ENCODE data around the gene LTO1.

LTO1 gene

DNA sequence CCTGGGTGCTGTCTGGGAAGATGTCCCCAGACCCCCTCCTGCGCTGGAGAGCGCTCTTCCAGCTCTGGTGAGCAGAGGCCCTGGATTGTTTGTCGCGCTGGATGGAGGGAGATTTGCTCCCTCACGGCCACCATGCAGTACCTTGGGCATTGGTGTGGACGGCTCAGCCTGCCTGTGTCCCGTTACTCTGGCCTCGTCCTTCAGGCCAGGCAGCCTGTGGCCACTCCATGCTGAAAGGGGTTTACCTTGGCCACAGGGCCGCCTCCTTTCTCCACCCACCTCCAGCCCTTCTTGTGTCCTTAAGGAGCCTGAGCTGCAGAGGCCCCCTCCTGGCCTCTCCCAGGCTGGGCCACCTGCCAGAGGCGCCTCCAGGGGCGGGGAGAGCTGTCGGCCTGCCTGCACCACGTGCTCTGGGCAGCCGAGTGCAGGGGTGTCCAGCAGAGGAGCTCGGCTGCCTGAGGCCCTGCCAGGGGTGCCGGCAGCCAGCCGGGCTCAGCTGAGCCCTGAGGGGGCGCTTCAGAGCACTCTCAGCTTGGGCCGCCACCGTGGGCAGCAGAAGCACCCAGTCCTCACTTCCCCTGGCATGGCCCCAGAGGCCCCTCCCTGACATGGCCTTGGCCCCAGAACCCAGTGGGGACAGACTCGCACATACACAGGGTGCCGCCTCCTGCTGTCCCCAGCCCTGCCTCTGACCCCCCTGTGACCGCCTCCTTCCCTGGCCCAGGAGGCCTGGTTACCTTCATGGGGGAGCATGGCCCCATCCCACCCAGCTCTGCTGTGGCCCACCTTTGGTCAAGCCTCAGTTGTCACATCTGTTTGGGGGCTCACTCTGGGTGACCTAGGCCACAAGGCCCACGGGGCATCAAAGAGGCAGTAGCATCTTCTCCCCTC is 30.8 kb downstream of the LTO1 start:
- peak; percentile 66 for DNase-seq

DNA sequence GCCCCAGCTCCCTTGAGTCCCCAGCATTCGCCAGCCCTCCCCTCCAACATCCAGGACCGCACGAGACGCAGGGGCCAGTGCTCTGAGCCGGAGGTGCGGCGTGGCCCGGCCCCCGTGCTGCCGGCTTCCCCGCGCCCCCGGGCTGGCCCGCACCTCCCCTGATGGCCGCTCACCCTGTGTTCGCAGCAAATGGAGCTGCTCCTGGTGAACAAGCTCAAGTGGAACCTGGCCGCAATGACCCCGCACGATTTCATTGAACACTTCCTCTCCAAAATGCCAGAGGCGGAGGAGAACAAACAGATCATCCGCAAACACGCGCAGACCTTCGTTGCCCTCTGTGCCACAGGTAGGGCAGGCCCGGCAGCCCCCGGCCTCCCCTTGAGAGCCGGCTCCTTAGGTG is 31.5 kb downstream of the LTO1 start:
- DNase-seq: no peak

DNA sequence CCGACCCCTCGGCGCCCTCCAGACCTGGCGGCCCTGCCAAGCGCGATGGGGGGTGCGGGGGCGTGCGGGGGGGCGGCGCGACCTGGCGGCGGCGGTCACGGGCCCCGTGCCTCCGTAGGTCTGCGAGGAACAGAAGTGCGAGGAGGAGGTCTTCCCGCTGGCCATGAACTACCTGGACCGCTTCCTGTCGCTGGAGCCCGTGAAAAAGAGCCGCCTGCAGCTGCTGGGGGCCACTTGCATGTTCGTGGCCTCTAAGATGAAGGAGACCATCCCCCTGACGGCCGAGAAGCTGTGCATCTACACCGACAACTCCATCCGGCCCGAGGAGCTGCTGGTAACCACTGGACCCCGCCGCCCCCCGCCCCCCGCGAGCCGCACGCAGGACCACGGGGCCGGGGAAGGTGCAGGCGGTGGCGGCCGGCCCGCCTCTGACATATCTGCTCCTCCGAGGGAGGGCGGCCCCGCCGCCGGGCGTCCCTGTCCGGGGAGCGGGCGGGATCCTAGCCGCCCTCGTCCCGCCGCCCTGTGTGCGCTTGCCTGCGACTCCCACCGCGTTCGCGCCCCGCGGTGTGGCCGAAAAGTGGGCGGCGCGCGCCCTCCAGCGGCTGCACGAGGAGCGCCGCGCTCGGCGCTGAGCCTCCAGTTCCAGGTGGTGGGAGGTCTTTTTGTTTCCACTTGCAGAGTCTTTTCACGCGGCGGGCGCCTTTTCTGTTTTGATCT is 32.1 kb downstream of the LTO1 start:
- DNase-seq: peak; percentile 41

DNA sequence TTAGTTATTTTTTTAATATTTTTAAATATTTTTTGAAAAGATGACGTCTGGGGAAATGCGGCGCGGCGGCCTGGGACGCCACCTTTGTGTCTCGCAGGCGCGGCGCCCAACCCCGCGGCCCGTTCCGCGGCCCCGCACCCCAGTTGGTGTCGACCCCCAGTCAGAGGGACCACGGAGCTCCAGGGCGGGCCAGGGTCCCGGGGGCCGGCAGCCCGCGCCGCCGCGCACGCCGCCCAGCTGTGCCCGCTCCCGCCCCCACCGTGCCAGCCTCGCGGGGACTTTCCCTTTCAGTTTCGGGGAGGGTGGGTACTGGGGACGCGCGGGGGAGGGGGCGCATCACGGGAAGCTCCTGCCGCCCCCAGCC is 32.6 kb downstream of the LTO1 start:
- no peak for DNase-seq

DNA sequence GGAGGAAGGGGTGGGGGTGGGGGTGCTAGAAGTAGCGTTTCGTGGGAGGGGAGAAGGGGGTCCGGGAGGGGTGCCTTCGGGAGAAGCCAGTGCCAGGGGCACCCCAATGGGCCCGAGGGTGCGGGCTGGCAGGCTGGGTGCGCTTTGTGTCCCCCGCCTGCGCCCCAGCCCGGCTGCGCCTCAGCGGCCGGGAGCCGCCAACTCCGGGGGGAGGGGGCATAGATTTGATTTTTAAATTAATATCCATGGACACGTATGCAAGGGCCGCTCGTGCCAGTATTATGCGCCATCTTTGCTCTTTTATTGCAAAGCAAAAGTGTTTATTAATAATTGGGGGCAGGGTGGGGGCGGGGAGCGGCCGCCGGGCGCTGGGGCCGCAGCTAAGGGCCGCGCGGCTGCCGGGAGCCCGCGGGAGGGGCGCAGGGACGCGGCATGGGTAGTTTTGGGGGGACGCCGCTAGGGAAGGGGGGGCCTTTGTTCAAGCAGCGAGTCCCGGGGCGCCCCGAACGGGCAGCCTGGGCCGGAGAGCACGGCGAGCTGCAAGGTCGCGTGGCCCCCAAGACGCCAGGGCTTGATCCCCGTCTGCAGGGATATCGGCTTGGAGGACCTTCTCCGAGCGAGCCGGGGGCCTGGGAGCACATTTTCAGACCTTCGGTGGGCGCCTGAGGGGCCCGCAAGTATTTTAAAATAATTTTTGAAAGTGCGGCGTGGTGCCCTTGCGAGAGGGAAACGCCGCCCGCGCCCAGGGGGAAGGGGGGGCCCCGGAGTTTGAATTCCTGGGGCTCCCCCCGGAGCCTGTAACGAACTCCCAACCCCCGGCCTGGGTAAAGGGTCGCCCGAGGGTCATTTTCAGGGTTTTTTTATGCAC is 33.2 kb downstream of the LTO1 start:
- DNase-seq: no peak

DNA sequence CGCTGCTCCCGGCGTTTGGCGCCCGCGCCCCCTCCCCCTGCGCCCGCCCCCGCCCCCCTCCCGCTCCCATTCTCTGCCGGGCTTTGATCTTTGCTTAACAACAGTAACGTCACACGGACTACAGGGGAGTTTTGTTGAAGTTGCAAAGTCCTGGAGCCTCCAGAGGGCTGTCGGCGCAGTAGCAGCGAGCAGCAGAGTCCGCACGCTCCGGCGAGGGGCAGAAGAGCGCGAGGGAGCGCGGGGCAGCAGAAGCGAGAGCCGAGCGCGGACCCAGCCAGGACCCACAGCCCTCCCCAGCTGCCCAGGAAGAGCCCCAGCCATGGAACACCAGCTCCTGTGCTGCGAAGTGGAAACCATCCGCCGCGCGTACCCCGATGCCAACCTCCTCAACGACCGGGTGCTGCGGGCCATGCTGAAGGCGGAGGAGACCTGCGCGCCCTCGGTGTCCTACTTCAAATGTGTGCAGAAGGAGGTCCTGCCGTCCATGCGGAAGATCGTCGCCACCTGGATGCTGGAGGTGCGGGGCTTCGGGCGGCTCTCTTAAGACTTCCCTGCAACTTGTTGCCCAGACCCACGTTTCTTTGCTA is 34.1 kb downstream of the LTO1 start, which contains the start of gene CCND1:
Gene CCND1, plus strand, starts transcription at position 162 of the 587 bp plus-strand sequence. Its CDS starts 158 bp downstream, at position 320.
- DNase-seq: peak; percentile 89

DNA sequence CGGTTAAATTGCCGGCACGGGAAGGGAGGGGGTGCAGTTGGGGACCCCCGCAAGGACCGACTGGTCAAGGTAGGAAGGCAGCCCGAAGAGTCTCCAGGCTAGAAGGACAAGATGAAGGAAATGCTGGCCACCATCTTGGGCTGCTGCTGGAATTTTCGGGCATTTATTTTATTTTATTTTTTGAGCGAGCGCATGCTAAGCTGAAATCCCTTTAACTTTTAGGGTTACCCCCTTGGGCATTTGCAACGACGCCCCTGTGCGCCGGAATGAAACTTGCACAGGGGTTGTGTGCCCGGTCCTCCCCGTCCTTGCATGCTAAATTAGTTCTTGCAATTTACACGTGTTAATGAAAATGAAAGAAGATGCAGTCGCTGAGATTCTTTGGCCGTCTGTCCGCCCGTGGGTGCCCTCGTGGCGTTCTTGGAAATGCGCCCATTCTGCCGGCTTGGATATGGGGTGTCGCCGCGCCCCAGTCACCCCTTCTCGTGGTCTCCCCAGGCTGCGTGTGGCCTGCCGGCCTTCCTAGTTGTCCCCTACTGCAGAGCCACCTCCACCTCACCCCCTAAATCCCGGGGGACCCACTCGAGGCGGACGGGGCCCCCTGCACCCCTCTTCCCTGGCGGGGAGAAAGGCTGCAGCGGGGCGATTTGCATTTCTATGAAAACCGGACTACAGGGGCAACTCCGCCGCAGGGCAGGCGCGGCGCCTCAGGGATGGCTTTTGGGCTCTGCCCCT is 34.7 kb downstream of the LTO1 start:
- no peak for DNase-seq

DNA sequence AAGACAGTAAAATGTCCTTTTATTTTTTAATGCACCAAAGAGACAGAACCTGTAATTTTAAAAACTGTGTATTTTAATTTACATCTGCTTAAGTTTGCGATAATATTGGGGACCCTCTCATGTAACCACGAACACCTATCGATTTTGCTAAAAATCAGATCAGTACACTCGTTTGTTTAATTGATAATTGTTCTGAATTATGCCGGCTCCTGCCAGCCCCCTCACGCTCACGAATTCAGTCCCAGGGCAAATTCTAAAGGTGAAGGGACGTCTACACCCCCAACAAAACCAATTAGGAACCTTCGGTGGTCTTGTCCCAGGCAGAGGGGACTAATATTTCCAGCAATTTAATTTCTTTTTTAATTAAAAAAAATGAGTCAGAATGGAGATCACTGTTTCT is 35.3 kb downstream of the LTO1 start:
- DNase-seq: no peak

DNA sequence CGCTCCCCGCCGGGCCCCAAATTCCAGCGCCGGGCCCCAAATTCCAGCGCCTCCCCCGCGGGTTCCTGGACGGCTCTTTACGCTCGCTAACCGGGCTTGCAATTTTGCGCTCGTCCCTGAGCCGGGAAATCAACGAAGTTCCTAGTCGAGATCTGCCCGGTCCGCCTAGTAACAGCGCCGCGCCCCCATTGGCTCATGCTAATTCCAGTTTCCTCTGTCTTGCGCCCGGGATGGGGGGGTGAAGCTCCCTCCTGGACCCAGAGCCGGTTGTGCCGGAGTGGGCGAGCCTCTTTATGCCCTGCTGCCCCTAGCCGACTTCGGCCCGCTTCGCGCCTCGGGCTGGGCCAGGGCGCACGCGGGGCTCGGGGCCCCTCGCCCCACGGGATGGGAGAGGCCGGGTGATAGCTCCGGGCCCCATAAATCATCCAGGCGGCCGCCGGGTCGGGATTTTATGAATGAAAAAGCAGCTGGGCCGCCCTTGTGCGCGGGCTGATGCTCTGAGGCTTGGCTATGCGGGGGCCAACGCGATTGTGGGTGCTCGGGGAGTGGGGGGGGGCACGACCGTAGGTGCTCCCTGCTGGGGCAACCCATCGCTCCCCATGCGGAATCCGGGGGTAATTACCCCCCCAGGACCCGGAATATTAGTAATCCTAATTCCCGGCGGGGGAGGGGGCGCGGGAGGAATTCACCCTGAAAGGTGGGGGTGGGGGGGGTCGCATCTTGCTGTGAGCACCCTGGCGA is 36.0 kb downstream of the LTO1 start:
- DNase-seq: peak; percentile 97

DNA sequence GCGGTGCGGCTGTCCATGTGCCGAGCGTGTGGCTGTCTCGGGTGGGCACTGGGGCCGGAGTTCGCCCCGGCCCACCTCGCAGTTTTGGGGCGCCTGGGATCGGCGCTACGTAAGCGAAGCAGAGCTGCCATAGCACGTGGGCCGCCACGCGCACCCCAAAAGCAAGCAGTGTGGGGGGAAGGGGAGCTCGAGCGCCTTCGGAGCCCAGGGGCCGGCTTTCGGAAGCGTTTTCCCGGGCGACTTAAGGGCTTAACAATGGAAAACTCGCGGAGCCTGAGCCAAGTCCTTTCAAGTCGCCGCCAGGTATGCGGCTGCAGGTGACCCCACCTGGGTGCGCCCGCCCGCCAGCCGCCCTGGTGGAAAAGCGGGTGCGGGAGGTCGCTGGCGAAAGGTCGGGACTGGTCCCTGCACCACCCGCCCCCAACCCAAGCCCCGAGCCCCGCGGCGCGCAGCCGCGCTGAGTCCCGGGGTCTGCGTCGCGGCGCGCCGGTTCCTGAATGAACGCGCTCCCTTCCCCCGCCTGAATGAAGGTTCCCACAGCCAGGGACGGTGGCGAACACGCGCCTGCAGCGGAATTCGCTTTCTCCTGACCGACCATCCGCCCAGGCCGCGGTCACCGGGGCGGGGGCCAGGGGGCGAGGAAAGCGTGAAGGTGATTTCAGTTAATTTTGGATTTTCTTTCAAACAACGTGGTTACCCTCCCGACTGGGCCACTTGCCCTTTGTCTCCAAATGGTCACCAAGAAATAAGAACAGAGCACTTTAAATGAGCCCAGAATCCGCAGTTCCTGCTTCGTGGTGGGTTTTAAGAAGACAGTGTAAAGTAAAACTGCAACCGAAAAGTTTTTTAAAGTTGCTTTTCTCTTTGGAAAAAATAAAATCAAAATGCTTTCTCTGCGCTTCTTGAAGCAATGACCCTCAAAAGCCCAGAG is 36.9 kb downstream of the LTO1 start:
- DNase-seq: no peak

DNA sequence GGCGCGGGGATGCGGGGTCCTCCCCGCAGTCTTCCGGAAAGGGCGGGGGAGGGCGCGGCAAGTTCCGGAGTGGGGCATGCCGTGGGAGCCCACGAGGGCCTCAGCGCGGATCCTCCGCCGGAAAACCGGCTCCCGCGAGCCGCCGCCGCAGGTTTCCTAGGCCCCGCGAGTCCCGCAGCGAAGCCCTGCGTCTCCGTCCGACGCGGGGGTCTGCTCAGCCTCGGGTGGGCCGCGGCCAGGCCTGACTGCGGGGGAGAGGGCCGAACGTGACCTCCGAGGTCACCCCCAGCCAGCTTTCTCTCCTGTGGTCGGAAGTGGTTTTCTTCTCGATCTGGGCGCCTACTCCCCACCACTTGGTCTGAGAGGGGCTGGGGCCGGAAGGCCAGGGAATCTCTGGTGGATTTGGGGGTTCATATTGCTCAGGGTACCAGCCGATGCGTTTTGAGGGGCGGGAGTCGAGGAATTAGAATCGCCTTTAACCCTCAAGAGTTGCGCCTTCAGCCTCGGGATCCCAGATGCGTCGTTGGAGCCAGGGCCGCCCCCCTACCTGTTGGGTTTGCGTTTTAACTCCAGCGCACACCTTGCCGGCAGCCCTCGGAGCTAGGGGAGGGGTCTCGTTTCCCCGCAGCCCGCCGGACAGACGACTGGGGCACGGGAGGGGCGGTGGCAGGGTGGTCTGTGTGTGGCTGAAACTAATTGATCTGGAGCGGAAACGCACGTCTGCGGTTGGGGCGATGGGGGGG is 37.8 kb downstream of the LTO1 start:
- DNase-seq: no peak

DNA sequence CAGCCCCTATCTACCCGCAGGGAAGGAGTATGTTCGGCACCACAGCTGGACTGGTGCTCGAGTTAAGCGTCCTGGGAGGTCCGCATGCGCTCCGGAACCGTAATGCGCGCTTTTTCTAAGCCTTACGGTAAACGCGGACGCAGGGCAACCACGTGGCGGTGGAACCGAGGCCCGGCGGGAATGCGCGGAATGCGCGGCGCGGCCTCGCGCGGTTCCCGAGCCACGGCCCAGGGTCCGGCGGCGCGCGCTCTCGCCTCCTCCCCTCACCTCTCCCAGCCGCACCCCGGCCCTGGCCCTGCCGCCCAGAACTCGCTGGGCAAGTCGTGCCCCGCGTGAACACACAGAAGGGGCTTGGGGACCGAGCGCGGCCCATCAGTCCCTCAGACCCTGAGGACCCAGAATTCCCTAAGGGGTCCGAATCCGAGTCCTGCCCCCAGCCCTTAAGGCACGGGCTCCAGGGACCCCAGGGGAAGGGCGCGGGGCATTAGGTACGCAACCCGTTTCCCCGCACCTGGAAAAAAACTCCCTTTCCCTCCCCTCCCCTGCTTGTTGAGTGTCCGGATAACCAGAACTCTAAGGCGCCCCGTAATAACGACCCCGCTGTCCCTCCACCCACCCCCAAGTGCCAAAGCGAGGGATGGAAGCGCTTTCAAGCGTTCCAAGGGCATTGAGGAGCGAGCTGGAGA is 38.5 kb downstream of the LTO1 start:
- peak; percentile 72 for DNase-seq

DNA sequence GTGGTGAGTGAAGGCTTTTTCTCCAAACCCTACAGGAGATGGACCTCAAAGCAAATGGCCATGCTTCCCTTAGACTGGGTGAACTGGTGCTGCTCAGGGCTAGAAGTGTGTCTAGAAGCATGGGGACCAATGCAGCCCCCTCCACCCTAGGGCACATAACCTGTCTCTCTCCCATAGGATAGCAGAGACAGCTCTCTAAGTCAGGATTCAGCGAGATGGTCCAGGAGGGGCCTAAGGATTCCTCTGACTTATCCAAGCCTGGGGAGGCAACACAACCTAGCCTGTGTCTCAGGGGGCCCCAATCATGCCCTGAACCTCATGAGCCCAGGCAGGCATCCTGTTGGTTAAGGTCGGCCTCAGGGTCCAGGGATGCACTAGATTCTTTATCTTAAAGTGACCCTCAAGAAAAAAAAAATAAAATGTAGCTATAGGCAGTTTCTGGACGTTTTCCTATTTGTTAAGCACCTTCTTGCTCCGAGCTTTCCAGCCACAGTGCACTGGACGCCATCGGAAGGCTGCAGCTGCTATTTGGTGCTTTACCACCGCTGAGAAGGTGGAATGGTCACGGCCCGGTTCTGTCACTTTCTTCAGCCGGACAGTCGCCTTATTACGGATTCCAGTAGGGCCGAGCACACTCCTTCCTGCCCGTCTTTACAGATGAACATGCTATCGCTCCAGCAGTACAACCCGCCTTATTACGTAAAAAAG is 39.2 kb downstream of the LTO1 start:
- DNase-seq: no peak

DNA sequence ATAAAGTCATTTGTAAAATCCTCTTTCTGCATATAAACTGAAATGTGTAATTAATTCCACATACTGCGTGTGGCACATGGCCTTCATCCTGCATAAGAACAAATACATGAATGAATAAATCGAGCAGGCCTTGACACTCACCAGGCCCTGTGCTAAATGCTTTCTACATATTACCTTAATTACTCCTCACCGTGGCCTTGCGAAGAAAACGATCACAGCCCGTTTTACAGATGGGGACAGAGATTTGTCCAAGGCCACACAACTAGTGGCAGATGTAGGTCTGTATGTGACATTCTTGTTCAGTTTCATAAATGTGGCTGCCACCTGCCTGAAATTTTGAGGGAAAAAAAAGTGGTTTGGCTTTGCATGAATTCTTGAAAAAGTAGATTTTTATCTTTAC is 40.0 kb downstream of the LTO1 start:
- no peak for DNase-seq

DNA sequence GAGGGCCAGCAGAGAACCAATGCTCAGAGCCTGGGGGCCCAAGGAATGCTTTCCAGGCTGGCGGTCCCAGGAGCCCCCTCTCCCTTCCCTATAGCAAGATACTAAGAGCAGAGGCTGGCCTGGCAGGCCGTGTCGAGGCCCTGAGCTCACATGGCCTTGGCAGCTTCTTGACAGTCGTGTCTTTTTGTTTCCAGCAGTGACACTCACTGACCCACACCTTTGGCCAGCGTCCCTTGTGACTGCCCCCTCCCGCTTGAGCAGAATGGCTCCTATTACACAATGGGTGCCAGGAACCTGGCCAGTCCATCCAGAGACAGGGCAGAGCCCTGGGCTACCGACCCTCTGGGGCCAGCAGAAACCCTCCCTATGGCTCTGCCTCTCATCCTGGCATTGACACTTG is 40.6 kb downstream of the LTO1 start:
- DNase-seq: no peak

DNA sequence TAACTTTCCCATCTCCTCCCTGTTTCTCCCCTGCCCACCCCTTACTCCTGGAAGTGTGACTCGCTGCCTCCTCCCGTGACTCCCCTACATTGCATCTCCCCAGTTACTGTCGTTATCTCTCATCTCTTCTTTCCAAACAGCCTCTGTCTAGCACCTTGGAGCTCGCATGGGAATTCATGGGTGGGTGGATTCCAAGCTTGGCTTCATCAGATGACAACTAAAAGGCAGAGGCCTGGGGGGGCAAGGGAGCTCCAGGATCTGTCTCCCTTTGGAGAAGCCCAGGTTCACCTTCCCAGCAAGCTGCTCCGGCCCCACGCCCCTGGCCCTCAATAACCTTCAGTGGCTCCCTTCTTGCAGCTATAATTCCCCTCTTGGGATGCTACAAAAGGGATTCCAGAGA is 41.1 kb downstream of the LTO1 start:
- DNase-seq: no peak

DNA sequence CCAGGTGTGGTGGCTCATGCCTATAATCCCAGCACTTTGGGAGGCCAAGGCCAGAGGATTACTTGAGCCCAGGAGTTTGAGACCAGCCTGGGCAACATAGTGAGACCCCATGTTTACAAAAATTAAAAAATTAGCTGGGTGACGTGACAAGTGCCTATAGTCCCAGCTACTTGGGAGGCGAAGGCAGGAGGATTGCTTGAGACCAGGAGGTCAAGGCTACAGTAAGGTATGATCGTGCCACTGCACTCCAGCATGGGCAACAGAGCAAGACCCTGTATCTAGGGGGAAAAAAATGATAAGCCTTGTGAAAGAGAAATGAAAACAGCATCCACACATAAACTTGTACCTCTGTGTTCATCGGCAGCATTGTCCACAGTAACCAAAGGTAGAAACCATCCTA is 42.3 kb downstream of the LTO1 start:
- DNase-seq: no peak

DNA sequence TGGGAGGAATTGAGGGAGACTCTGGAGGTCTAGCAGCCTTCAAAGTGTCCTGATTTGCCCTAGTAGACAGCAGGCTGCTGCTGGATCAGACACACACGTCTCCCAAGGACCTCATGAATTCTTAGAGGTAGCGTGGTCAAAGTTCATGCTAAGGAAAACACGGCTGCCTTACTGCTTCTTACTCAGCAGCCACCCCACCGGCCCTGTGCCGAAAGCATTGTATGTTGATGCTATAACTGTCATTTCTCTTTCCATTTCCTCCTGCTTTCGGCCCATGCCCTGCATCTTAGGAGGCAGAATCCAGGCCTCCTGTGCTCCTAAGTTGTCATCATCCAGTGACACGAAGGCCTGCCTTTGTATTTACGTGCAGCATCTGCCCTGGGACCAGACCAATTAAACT is 44.7 kb downstream of the LTO1 start:
- no peak for DNase-seq
